GM19351 (cell line): Measurements from ENCODE around the gene NID2.
A peak's percentile ranks its signal among the peaks of the same experiment; 100 is the strongest.

Experiments
- ATAC-seq: cut with Tn5 transposase; IDR thresholded peaks from one replicate; pipeline ENCODE4 v1.9.1; 2021; ENCODE audit warnings: mild to moderate bottlenecking, moderate library complexity; ENCODE audit not compliant: unreplicated experiment

Gene NID2

GRCh38 chr14:52026901-52027300, 42.0 kb downstream of the NID2 start:
- no peak for ATAC-seq

GRCh38 chr14:52026017-52026660, 42.7 kb downstream of the NID2 start:
- no peak for ATAC-seq

DNA sequence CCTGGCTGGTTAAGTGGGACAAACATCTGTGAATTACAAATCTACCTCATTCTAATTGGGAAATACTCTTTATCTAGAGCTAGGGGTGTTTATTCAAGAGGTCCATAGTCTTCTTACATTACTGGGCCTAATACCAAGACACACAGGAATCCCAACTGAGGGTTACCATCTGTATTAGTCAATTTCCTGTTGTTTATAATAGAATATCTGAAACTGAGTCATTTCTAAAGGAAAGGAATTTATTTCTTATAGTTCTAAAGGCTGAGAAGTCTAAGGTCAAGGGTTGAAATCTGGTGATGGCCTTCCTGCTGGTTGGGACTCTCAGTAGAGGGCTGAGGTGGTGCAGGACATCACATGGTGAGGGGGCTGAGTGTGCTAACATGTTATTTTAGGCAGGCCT, 43.5 kb downstream of the NID2 start:
- no peak for ATAC-seq

DNA sequence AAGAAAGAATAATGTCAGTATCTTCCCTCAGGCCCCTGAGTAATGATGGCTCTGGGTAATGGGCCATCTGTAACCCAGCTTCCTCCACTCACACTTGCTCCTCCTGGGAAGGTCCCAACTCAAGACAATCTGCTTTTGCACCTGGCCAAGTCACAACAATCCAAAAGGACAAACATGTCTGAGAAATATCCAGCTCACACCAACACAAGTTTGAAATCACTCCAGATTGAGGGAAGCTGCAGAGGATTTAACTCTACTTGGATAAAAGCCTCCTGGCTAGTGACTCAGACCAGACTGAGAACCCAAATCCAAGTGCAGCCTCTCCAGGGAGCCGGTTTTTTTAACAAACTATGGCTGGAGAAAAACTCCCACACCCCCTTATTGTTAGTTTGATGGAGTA, 45.3 kb downstream of the NID2 start:
- no peak for ATAC-seq

DNA sequence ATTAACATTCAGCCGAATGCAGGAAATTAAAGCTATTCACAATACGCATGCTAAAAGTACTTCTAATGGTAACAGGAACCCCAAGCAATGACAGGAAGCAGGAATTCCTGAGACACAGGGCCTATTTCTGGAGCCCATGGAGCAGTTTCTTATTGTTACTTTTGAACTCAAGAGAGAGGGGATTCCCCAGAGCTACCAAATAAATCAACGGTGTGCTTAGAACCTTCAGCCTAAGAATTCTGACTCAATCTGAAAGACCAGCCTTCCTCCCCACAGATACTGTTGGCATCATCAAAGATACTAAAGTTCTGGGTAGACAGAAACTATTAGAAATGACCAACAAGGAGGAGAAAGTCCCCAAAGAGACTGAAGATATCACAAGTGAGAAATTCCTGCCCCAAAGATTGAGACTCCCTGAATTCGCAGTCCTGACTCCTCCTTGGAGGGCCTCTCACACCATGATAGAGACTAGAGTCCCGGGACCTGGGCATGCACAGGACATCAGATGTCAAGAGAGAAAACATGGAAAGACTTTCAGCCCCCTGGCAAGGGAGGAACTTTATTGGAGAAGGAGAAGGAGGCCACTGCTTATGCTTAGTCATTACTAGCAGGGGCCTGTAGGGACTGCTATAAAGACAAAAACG, 46.8 kb downstream of the NID2 start:
- ATAC-seq: peak; percentile 88

DNA sequence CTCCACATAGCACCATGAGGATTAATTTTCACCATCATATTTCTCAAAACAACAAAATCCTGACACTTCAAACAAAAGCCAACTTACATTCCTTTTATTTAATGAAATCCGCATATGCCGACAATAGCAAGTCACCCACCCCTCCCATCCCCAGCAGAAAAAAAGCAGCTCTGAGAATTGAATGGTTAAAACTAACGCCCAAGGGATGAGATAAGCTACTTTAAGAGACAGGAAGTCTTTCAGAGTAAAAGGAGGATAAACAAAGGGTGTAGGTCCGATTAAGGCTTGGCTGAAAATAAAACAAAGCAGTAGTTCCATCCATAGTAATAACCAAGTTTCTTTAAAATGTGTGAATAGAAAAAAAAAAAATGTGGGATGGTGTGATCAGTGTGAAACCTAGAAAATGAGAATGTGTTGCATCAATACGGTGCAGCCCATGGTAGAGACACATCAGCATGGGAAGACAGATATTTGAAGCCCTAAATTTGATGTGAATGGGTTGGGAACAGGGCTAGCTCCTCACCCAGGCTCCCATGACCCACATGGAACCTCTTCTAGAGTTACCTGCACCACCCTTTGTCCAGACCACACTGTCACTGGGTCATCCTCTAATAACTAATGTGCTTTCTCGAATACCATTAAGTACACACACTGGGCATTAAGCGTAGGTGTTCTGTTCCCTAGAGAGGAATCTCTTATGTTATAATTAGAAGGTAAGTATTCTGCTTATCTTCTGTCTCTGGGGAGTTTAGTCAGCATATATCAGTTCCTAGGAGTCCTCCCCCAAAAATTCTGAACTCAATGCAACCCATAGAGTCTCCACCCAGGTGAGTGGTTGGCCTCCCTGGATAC, 47.8 kb downstream of the NID2 start:
- ATAC-seq: no peak

DNA sequence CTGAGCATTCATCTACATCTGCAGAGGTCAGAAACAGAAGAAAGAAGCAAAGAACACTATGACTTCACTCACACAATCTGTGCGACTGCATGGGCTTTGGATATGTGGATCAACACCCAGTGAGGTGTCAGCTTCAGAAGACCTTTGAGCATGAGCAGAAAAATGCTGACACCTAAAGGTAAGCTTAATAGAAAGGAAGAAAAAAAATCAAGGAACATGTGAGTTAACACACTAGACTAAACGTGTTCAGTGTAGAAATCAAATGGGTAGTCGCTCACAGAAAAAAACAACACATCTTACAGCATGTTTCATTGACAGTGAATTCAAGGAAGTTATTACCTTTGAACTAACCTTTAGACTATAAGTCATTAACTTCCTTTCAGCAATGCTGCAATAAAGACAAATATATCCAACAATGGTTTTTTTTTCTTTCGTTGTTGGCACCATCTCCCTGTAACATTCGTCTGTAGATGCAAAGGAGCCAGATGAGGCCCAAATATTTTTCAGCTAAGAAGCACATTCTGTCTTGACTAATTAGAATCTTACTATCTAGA, 48.6 kb downstream of the NID2 start:
- ATAC-seq: no peak

DNA sequence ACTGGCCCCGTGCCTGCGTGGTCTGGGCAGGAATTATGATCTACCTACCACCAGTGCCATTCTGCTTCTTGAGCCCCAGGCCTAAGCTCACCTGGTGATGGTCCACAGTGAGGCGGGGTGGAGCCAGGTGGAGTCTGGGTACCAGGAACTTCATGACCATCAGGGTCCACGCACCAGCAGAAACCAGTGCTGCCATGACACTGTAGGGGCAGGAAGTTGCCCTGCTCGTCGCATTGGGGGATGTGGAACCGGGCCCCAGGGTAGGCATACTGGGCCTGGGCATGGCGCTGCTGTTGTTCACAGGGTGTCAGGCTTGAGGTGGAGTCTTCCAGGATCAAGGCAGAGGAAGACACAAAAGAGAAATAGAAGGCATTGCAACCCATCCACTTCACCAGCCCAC, 49.9 kb downstream of the NID2 start:
- no peak for ATAC-seq

GRCh38 chr14:52018252-52018651, 50.6 kb downstream of the NID2 start:
- ATAC-seq: no peak

DNA sequence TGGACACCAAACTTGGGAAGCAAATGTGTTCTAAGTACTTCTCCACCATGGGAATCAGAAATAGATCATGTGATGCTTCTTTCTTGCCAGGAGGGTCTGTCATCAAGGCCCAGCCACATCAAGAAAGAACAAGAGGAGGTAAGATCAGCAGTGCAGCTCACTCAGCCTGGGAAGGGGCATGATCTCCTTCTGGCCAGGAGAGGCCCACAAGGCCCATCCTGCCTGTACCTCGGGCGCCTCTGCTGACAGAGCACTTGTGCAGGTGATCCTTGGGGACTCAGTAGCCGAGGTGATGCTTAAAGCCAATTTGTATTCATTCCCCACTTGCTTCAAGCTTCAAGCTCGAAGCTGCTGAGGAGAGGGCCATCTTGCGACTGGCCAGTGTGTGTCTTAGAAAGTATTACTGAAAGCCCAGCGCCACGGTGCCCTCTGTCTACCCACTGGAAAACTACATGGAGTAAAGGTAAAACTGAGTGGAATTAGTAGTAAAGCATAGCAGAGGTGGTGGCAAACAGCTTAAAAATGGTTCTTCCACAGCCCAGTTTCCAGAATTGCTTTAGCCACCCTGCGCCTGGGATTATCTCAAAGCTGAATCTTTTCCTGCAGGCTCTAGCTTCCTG, 53.3 kb downstream of the NID2 start:
- ATAC-seq: no peak

GRCh38 chr14:52014601-52015267, 54.1 kb downstream of the NID2 start:
- ATAC-seq: no peak

DNA sequence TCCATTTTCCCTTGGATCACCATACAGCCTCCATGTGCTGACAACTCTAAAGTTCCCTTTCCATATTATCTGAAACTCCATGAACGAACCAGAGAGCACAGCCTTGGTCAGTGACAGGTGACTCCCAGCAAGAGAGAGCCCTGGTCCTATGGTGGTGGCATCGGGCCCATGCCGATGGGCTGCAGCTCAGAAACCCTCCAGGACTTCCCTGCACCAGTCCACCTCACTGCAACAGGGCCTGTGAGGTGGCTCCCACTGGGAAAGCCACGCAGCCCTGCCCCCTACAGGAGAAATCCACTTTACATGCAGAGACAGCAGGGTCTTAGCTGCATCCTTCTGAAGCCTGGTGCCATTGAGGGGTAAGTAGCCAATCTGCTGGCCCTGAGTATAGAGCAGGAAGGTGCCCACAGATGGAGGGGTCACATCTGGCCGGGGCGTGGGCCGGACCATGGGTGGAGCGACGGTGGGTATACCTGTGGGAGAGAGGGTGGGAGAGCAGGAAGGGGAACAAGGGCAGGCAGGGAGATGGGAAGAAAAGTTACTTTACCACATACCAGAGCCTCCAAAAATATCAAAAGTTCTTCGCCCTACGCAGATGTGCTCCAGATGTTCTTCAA, 54.8 kb downstream of the NID2 start:
- no peak for ATAC-seq

GRCh38 chr14:52012635-52013034, 56.2 kb downstream of the NID2 start:
- no peak for ATAC-seq

DNA sequence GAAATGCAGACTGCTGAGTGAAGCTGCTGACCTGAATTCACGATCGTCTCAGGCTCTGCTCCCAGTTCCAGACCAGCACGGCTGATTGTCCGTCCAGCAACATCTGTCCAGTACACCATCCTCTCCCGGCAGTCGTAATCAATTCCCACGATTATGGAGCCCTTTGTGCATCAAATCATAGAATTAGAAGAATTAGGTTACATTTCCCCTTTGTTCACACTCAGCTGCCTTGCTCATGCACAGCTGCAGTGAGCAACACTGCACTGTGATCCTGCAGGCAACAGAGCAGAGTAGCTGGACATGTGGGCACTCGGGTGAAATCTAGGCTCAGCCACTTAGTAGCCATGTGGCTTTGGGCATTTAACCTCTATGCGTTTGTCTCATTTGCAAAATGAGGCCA, 57.3 kb downstream of the NID2 start:
- ATAC-seq: no peak

DNA sequence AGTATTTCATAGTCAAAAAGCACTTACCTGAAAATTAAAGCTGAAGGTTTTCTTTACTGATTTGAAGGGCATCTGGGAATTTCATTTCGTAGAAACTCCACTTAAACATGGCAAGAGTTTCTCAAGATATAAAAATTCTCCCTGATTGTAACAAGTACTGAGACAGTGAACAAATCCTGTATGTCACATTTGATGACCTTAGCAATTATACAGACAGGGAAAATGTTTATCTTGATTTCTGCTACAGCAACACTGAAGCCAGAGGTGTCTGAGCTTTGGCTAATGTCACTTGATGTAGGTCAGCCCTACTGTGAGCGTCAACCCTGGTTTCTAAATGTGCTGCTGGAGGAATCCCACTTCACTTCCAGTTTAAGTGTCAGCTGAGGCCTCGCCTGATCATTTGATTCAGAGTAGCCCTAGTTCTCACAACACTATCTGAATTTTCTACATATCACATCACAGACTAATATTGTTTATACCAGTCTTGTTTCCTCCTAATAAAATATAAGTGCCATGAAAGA, 58.6 kb downstream of the NID2 start:
- no peak for ATAC-seq

GRCh38 chr14:52008136-52008535, 60.7 kb downstream of the NID2 start:
- ATAC-seq: no peak

DNA sequence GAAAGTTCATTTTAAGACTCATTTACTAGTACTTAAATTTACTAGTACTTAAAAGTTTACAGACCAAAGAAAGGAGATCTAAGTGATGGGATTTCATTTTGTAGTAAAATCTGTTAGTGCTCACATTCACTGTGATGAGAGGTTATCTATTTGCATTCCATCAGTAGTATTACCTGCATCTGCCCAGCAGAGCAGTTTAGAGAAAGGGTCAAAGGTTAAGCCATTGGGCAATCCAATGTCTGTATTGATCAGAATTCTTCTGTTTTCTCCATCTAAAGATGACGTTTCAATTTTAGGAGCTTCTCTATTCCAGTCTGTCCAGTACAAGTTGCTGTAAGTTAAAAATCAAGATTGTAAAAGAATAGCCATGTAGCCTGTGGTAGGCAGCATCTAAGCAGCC, 61.2 kb downstream of the NID2 start:
- ATAC-seq: no peak

DNA sequence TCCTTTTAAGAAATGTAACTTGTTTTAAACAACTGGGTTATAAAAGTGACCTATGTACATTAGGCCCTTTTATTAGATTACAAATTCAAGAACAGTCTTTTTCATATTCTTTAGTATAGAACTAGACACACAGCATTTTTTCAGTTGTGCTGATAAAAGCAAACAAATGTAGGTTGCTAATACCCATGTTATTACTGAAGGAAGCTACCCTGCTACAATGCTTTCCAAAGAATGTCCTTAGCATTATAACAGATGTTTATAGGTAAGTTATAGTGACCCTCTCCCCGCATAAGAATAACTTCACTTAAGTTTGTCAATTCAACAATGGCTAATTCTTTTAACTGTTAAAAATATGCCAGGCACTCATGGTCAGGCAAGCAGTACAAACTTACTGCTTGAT, 61.6 kb downstream of the NID2 start:
- no peak for ATAC-seq

GRCh38 chr14:52006361-52006760, 62.5 kb downstream of the NID2 start:
- ATAC-seq: no peak

- no peak for ATAC-seq
Observed at GRCh38 chr14:52005625-52006024, 63.2 kb downstream of the NID2 start.
